A673 (cell line): Measurements from ENCODE around the gene DLG2. TPM values are rescaled to one million over a fixed set of nuclear protein-coding genes. Genes with fewer than 3 reads are reported as not detected.

ENCODE experiments used
- BruUV-seq: library from RNA; stranded (reverse); fragments of 400-500 nt; replicated peaks from 2 replicates; lab custom pipeline; 2021; lab: Mats Ljungman, UMichigan
- CTCF ChIA-PET: fragments of 300-600 bp; sonication (Branson Sonifier 250); formaldehyde crosslinking; loops from one replicate; lab custom pipeline; 2022; ENCODE audit warnings: antibody characterized with exemption; lab: Charles Lee
- POLR2A ChIA-PET: fragments of 300-600 bp; sonication (Branson Sonifier 250); formaldehyde crosslinking; loops from one replicate; lab custom pipeline; 2022; ENCODE audit warnings: antibody characterized with exemption; ENCODE audit not compliant: low non-redundant PET; lab: Charles Lee
- DNase-seq: peaks from one replicate; pipeline ENCODE4 v3.0.0-alpha.2; 2015; ENCODE audit warnings: low spot score
- H3K27ac ChIP-seq: fragments of 200-600 bp; sonication (generic); 2 replicates; pipeline ENCODE4 v1.5.1; 2016; ENCODE audit warnings: mixed run types, low read depth, mild to moderate bottlenecking, mixed read lengths, antibody characterized with exemption, low read length; ENCODE audit not compliant: poor library complexity, severe bottlenecking
- H3K27me3 ChIP-seq: fragments of 200-600 bp; sonication (generic); replicated peaks from 2 replicates; pipeline ENCODE4 v1.6.1; 2017; ENCODE audit warnings: mixed run types, low read depth, mild to moderate bottlenecking, mixed read lengths, antibody characterized with exemption, low read length; ENCODE audit not compliant: insufficient read depth, poor library complexity
- H3K36me3 ChIP-seq: fragments of 200-600 bp; sonication (generic); 2 replicates; pipeline ENCODE4 v1.6.1; 2016; ENCODE audit warnings: mixed run types, mild to moderate bottlenecking, mixed read lengths, antibody characterized with exemption, low read length; ENCODE audit not compliant: insufficient read depth, poor library complexity, severe bottlenecking
- H3K4me1 ChIP-seq: fragments of 200-600 bp; sonication (generic); 2 replicates; pipeline ENCODE4 v1.6.1; 2017; ENCODE audit warnings: mixed run types, mild to moderate bottlenecking, mixed read lengths, antibody characterized with exemption, low read length; ENCODE audit not compliant: insufficient read depth, poor library complexity, severe bottlenecking
- H3K4me3 ChIP-seq: fragments of 200-600 bp; sonication (generic); 2 replicates; pipeline ENCODE4 v1.5.1; 2016; ENCODE audit warnings: low read depth, mixed run types, mild to moderate bottlenecking, mixed read lengths, low read length; ENCODE audit not compliant: poor library complexity, severe bottlenecking
- H3K9me3 ChIP-seq: fragments of 200-600 bp; sonication (generic); 2 replicates; pipeline ENCODE4 v1.6.1; 2016; ENCODE audit warnings: mixed run types, low read depth, mild to moderate bottlenecking, mixed read lengths, antibody characterized with exemption, low read length; ENCODE audit not compliant: poor library complexity, severe bottlenecking
- EZH2 ChIP-seq: fragments of 200-600 bp; sonication (generic); IDR thresholded peaks from 2 replicates; pipeline ENCODE4 v1.6.1; 2017; ENCODE audit warnings: borderline replicate concordance, low read depth, mild to moderate bottlenecking, mixed read lengths, antibody characterized with exemption, low read length; ENCODE audit not compliant: poor library complexity, severe bottlenecking
- intact Hi-C: fragments of 100-400 bp; cut with micrococcal nuclease; formaldehyde crosslinking; loops from one replicate; pipeline ENCODE4 v1.10.0; 2022; ENCODE audit not compliant: unreplicated experiment
- total RNA-seq: library from RNA; stranded (reverse); gene quantifications from 2 replicates; pipeline ENCODE4 v1.2.3, GENCODE V29; 2021
- TF ChIP-seq, protein P1 (sequence below): fragments of 300-800, 200-600 bp; sonication (generic); conservative IDR thresholded peaks from 2 replicates; pipeline ENCODE4 v1.5.1; 2017; ENCODE audit warnings: low read depth, mild to moderate bottlenecking, antibody characterized with exemption, low read length, moderate library complexity, mixed read lengths

Gene DLG2
- total RNA-seq, 1 experiment from 2014 or later, result 277 TPM

DNA sequence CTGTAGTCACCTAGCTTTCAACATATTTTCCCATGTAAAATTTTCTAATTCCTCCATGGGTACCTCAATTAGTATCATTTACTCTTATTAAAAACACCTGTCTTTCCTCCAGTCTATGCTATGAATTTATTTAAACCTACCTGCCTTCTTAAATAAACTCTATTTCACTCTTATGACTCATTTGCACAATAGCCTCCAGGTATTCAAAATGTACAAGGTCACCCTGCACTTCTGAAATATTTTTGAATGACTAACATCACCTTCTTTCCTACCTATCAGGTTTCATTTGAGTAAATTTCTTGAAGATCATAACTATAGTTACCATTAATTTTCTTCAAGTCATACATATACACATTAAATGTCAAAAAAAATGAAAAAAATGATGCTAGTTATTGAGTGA, 939.7 kb downstream of the DLG2 start:
- no peak for DNase-seq
- Histone ChIP-seq H3K4me3 (no peak overlapping the region), H3K27ac (no peak overlapping the region), H3K36me3 (no peaks in the 10 kb centered on the region), H3K4me1 (no peaks in the 10 kb centered on the region), H3K9me3 (no peaks in the 10 kb centered on the region), H3K27me3 (no peaks in the 10 kb centered on the region)
- CTCF ChIA-PET, result no interaction called here
- TF ChIP-seq, protein P1, sequence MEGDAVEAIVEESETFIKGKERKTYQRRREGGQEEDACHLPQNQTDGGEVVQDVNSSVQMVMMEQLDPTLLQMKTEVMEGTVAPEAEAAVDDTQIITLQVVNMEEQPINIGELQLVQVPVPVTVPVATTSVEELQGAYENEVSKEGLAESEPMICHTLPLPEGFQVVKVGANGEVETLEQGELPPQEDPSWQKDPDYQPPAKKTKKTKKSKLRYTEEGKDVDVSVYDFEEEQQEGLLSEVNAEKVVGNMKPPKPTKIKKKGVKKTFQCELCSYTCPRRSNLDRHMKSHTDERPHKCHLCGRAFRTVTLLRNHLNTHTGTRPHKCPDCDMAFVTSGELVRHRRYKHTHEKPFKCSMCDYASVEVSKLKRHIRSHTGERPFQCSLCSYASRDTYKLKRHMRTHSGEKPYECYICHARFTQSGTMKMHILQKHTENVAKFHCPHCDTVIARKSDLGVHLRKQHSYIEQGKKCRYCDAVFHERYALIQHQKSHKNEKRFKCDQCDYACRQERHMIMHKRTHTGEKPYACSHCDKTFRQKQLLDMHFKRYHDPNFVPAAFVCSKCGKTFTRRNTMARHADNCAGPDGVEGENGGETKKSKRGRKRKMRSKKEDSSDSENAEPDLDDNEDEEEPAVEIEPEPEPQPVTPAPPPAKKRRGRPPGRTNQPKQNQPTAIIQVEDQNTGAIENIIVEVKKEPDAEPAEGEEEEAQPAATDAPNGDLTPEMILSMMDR, result no peak
- TF ChIP-seq EZH2, result no peak
- intact Hi-C loops, result no loop called here
- BruUV-seq, result no TSS peak
- POLR2A ChIA-PET, result no interaction called here

DNA sequence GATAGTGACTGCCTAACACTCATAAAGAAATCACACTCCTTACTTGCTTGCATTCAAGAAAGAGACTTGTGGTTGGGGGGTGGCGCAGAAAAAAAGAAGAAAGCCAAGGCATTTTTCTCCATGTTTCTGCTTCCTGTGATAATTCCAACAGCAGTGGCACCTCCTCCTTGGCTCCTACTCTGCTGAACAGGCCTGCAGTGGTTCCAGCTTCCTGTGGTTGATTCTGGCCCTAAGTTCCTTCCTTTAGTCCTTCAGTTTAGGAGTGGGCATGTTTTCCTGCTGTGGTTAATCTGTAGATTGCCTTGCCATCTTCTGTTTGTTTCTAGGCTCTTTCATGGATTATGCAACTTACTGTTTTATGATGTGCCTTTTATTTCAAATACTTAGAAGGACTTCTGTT, 940.4 kb downstream of the DLG2 start:
- no TSS peak for BruUV-seq
- Histone ChIP-seq H3K36me3 (no peaks in the 10 kb centered on the region), H3K27me3 (no peaks in the 10 kb centered on the region), H3K27ac (no peak overlapping the region), H3K9me3 (no peaks in the 10 kb centered on the region), H3K4me3 (no peak overlapping the region), H3K4me1 (no peaks in the 10 kb centered on the region)
- ChIA-PET CTCF (no interaction called here), POLR2A (no interaction called here)
- no peak for TF ChIP-seq EZH2
- TF ChIP-seq, protein P1, result no peak
- no peak for DNase-seq
- intact Hi-C loops, result no loop called here

DNA sequence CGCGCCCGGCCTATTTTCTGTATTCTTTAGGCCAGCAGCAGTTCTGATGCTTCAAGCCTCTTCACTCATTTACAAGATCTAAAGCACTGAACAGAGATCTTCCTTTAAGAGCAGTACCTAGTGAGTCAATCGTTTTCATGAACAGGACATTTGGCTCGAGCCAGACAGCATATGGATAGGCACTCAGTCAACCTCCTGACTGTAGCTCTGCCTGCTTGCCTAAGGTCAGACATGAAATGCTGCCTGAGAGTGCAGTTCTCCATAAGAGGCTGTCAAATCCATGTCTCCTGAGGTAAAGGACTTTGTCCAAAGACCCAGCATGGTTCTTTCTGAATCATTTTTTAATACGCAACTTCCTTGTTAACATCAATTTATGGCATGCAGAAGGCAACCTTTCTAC, 941.2 kb downstream of the DLG2 start:
- no peaks in the 10 kb centered on the region for H3K9me3 ChIP-seq
- no peak overlapping the region for H3K27ac ChIP-seq
- intact Hi-C loops, result no loop called here
- TF ChIP-seq, protein P1, result no peak
- no peak for TF ChIP-seq EZH2
- ChIA-PET POLR2A (no interaction called here), CTCF (no interaction called here)
- no peaks in the 10 kb centered on the region for H3K4me1 ChIP-seq
- H3K4me3 ChIP-seq, result no peak overlapping the region
- DNase-seq, result no peak
- no TSS peak for BruUV-seq
- no peaks in the 10 kb centered on the region for H3K27me3 ChIP-seq
- no peaks in the 10 kb centered on the region for H3K36me3 ChIP-seq
